Ramos (cell line): ENCODE data around the gene KIF25.

Experiments used
- in situ Hi-C: fragments of 300-500 bp; cut with MboI; formaldehyde crosslinking; loops from one replicate; pipeline ENCODE4 v1.14.3; 2022; ENCODE audit warnings: low sequenced_read_pairs; ENCODE audit not compliant: unreplicated experiment

Gene KIF25

GRCh38 chr6:168033791-168034190 lies 36.3 kb downstream of the KIF25 start:
- in situ Hi-C loops = no loop called here

- in situ Hi-C loops = no loop called here
Measured at GRCh38 chr6:168034537-168034936, 37.1 kb downstream of the KIF25 start.

GRCh38 chr6:168035098-168035660 lies 37.7 kb downstream of the KIF25 start:
- in situ Hi-C loops = no loop called here

- in situ Hi-C loops = no loop called here
Measured at GRCh38 chr6:168035661-168036545, 38.4 kb downstream of the KIF25 start.

GRCh38 chr6:168037242-168037641 lies 39.8 kb downstream of the KIF25 start:
- in situ Hi-C loops = no loop called here

GRCh38 chr6:168037856-168038255 lies 40.4 kb downstream of the KIF25 start:
- in situ Hi-C loops = no loop called here

GRCh38 chr6:168038576-168039140 lies 41.2 kb downstream of the KIF25 start:
- in situ Hi-C loops = no loop called here

- in situ Hi-C loops = no loop called here
Measured at GRCh38 chr6:168039301-168039700, 41.8 kb downstream of the KIF25 start.

GRCh38 chr6:168039849-168040248 lies 42.4 kb downstream of the KIF25 start:
- in situ Hi-C loops = no loop called here

GRCh38 chr6:168040856-168041496 lies 43.5 kb downstream of the KIF25 start:
- in situ Hi-C loops = no loop called here

GRCh38 chr6:168041928-168042327 lies 44.5 kb downstream of the KIF25 start:
- in situ Hi-C loops = no loop called here

GRCh38 chr6:168042426-168043192 lies 45.1 kb downstream of the KIF25 start:
- in situ Hi-C loops = no loop called here

GRCh38 chr6:168043193-168043847 lies 45.8 kb downstream of the KIF25 start:
- in situ Hi-C loops = no loop called here

GRCh38 chr6:168043848-168044415 lies 46.5 kb downstream of the KIF25 start:
- in situ Hi-C loops = no loop called here

- in situ Hi-C loops = no loop called here
Measured at GRCh38 chr6:168044521-168045130, 47.2 kb downstream of the KIF25 start.

GRCh38 chr6:168045141-168045691 lies 47.7 kb downstream of the KIF25 start:
- in situ Hi-C loops = no loop called here

- in situ Hi-C loops = no loop called here
Measured at GRCh38 chr6:168045706-168046620, 48.5 kb downstream of the KIF25 start.

- in situ Hi-C loops = no loop called here
Measured at GRCh38 chr6:168046696-168047095, 49.2 kb downstream of the KIF25 start.
